Activated T-cell treated with anti-CD3 and anti-CD28 coated beads for 1 hour (primary cell): ENCODE data around the gene CBY1.

Source experiments
- DNase-seq: peaks from one replicate; pipeline ENCODE4 v3.0.0-alpha.2; 2020; ENCODE audit warnings: low read depth

CBY1 gene

GRCh38 chr22:38700789-38701628, 44.6 kb downstream of the CBY1 start, which contains the start of gene JOSD1:
JOSD1 (minus strand) TSS chr22:38700943; CDS start chr22:38699987, 956 bp downstream.
- peak; percentile 96 for DNase-seq

GRCh38 chr22:38704654-38705234, 48.3 kb downstream of the CBY1 start:
- no peak for DNase-seq

- DNase-seq = peak; percentile 92
Measured at GRCh38 chr22:38705235-38706100, 49.0 kb downstream of the CBY1 start, which contains the start of gene GTPBP1. GTPBP1 (plus strand) TSS chr22:38705944; CDS start chr22:38705956, 12 bp downstream.

GRCh38 chr22:38706101-38706900, 49.9 kb downstream of the CBY1 start:
- no peak for DNase-seq

- no peak for DNase-seq
Measured at GRCh38 chr22:38706901-38707195, 50.4 kb downstream of the CBY1 start.

DNA sequence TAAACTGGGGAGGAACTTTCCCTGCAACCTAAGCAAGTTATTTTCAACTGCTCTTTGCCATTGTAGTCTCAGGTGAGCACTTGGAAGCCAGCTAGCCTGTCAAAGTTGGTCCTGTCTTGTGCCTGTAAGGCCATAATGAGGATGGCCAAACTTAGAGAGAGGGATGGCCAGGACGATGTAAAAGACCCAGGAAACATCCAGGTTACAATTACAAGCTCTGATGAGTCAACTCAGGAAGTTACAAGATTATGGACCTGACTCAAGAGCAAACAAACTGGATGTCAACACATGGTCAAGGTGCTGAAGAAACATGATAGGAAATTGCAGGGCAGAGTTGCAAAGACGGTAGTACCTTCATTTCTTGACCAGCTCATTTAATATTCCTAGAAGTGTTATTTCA, 50.9 kb downstream of the CBY1 start:
- DNase-seq = no peak

GRCh38 chr22:38707984-38708383, 51.5 kb downstream of the CBY1 start:
- DNase-seq = no peak

- DNase-seq = no peak
Measured at GRCh38 chr22:38709306-38709705, 52.9 kb downstream of the CBY1 start.

- DNase-seq = no peak
Measured at GRCh38 chr22:38710351-38710750, 53.9 kb downstream of the CBY1 start.

GRCh38 chr22:38710866-38711265, 54.4 kb downstream of the CBY1 start:
- no peak for DNase-seq

GRCh38 chr22:38712486-38713207, 56.2 kb downstream of the CBY1 start:
- DNase-seq = no peak

DNA sequence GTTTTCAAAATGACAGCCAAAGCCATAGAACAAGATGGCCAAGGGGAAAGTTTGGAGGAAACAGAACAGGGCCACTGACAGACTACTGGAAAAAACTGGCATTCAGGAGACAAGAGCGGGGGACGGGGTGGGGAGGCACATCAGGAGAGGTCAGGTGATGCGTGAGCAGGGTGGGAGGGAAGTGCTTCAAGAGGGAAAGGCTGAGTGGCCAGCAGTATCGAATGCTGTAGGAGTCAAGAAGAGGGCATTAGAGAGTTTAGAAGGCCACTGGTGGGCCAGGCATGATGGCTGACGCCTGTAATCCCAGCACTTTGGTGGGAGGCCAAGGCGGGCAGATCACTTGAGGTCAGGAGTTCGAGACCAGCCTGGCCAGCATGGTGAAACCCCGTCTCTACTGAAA, 57.5 kb downstream of the CBY1 start:
- DNase-seq = no peak

DNA sequence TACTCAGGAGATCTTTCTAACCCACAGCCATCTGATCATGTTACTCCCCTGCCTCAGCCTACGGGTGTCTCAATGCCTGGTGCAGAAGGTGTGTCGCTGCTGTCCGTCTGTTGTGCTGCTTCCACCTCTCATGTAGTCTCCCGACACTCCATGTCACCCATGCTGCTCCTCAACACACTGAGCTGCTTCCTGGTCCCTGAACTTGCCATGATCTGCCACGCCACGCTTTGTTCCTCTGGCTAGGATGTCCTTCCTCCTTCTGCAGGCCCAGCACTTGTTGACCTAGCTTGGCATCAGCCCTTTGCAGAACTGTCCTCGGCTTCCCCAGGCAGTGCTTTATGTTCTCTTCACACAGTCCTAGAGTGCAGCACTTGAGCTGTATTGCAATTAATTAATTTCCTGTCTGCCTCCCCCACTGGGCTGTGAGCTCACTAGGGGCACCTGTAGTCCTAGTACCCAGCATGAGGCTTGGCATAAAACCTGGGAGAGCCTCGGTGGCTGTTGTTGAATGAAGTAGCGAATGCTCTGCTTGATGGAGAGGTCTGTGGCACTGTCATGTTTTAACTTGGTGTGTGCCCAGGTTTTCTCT, 58.8 kb downstream of the CBY1 start:
- DNase-seq = no peak

GRCh38 chr22:38715852-38716251, 59.4 kb downstream of the CBY1 start:
- no peak for DNase-seq

DNA sequence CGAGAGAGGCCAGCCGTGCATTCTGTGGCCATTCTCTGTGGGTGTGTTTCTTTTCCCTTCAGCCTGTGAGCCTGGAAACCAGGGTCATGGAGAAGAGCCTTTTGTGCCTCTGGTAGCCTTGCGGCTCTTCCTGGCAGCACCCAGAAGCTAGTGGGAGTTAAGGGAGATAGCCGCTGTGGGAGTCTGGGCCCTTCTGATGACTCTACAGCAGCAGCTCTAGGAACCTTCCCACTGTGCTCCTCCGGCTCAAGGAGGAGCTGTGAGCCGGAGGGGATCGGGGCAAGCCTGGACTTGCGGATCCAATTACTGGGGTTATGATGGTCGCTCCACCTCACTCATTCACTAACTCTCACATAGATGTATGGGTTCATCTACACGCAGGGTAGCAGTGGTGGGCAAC, 59.8 kb downstream of the CBY1 start:
- no peak for DNase-seq

GRCh38 chr22:38716826-38717225, 60.4 kb downstream of the CBY1 start:
- DNase-seq = no peak

DNA sequence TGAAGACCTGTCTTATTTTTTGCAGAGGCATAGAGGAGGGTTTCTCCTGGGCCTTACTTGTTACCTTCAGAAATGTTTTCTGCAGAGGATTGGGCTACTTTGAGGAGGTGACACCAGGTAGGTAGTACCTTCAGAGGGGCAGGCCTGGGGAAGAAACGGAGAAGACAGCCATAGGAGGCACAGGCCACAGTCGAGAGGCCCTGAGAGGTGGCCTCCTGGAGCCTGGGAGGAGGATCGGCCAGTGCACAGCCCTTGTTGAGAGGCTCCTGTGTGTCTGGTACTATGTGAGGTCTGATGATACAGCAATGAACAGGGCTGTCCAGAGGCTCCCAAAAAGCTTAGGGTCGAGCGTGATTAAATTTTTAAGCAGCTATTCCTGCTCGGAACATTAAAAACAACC, 60.8 kb downstream of the CBY1 start:
- no peak for DNase-seq

- no peak for DNase-seq
Measured at GRCh38 chr22:38718414-38718813, 62.0 kb downstream of the CBY1 start.

DNA sequence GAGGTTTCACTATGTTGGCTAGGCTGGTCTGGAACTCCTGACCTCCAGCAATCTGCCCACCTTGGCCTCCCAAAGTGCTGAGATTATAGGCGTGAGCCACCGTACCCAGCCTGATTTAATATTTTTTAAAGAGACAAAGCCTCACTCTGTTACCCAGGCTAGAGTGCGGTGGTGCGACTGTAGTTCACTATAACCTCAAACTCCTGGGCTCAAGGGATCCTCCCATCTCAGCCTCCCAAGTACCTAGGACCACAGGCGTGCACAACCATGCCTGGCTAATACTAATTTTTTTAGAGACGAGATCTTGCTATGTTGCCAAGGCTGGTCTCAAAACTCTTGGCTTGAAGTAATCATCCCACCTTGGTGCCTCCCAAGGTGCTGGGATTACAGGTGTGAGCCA, 62.8 kb downstream of the CBY1 start:
- DNase-seq = no peak

- DNase-seq = no peak
Measured at GRCh38 chr22:38720350-38720749, 63.9 kb downstream of the CBY1 start.

DNA sequence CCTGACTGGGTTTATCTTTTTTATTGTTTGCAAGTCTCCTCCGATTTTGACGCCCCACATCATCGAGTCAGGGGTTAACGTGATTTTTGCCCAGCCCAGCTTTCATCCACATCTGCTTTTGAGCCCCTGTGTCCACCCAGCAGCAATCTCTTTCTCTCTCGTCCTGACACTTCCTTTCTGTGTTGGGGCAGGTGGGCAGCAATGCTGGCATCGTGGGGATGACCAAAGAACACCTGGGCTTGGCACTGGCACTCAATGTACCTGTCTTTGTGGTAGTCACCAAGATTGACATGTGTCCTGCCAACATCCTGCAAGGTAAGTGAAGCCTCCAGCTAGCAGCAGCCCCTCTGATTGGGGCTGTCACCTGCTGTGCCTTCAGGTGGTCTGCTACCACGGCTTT, 65.1 kb downstream of the CBY1 start:
- no peak for DNase-seq
